DND-41 (cell line): Measurements from ENCODE around the gene DNAH10.

Experiments used
- CTCF ChIP-seq: IDR thresholded peaks from 2 replicates; pipeline ENCODE4 v1.5.1; 2012; ENCODE audit warnings: borderline replicate concordance, low read length, moderate library complexity, mild to moderate bottlenecking; ENCODE audit not compliant: poor library complexity, severe bottlenecking; ENCODE audit errors: extremely low read depth
- EZH2 ChIP-seq: IDR thresholded peaks from 3 replicates; pipeline ENCODE4 v1.6.1; 2012; ENCODE audit warnings: borderline replicate concordance, low read depth, mild to moderate bottlenecking, moderate library complexity, low read length, inconsistent platforms; ENCODE audit not compliant: severe bottlenecking

GRCh38 chr12:123923927-123924326 is 161.8 kb downstream of the DNAH10 start:
- no peak for TF ChIP-seq CTCF
- no peak for TF ChIP-seq EZH2
